Stomach (tissue), 4 donors: ENCODE results near the gene NEMP2.

Experiments
- EP300 ChIP-seq: sonication (generic); formaldehyde crosslinking; IDR thresholded peaks from one replicate; pipeline ENCODE4 v1.6.1; 2017; ENCODE audit warnings: antibody characterized with exemption
- POLR2A ChIP-seq, 4 donors: fragments of 450-650 bp; IDR thresholded peaks; one replicate each; pipeline ENCODE4 v1.6.1; 2016; ENCODE audit warnings: antibody characterized with exemption in 4 of 4, control low read depth in 2 of 4, mild to moderate bottlenecking in 1 of 4, moderate library complexity in 1 of 4
- POLR2AphosphoS5 ChIP-seq, 3 donors: sonication (generic); formaldehyde crosslinking; IDR thresholded peaks; one replicate each; pipeline ENCODE4 v1.6.1; 2016; ENCODE audit warnings: antibody characterized with exemption in 3 of 3
- TF ChIP-seq, protein P1 (sequence below), 7 experiments: fragments of 450-650 bp in 4 of 7; fragments of 200-600 bp in 3 of 7; sonication (generic) in 3 of 7; IDR thresholded peaks; one replicate each; pipeline ENCODE4 v1.5.1; 2016 to 2019; ENCODE audit warnings: antibody characterized with exemption in 7 of 7, control low read depth in 2 of 7, mild to moderate bottlenecking in 1 of 7

DNA sequence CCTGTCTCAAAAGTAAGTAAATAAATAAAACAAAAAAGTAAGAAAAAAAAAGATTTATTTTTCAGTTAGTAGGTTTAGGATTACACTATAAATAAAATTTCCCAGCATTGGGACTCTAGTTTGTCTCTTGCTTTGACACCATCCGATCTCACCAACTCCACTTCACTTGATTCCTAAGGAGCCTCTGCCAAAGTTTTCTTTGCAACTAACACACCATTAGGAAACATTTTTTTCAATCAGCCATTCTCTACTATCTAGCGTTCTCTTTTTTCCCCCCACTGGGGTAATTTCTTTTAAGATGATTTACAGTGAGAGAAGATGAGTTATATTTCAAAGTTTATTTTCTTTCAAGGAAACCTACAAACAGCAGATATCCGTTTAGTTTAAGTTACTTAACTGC lies 10.6 kb upstream of the NEMP2 start:
- TF ChIP-seq, protein P1, sequence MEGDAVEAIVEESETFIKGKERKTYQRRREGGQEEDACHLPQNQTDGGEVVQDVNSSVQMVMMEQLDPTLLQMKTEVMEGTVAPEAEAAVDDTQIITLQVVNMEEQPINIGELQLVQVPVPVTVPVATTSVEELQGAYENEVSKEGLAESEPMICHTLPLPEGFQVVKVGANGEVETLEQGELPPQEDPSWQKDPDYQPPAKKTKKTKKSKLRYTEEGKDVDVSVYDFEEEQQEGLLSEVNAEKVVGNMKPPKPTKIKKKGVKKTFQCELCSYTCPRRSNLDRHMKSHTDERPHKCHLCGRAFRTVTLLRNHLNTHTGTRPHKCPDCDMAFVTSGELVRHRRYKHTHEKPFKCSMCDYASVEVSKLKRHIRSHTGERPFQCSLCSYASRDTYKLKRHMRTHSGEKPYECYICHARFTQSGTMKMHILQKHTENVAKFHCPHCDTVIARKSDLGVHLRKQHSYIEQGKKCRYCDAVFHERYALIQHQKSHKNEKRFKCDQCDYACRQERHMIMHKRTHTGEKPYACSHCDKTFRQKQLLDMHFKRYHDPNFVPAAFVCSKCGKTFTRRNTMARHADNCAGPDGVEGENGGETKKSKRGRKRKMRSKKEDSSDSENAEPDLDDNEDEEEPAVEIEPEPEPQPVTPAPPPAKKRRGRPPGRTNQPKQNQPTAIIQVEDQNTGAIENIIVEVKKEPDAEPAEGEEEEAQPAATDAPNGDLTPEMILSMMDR (IDR thresholded peaks at IDR 0.05): no peak
- TF ChIP-seq EP300: no peak
- no peak for TF ChIP-seq POLR2A (IDR thresholded peaks at IDR 0.05)
- no peak for TF ChIP-seq POLR2AphosphoS5 (IDR thresholded peaks at IDR 0.05)
